Prostate gland (tissue), 2 donors: Measurements from ENCODE around the gene CIROP.

ENCODE experiments used
- CTCF ChIP-seq, 4 experiments: fragments of 200-600 bp in 2 of 4; fragments of 450-650 bp in 2 of 4; sonication (generic) in 2 of 4; IDR thresholded peaks; 1 replicate in 3 of 4; 2 replicates in 1 of 4; pipeline ENCODE4 v1.5.1; 2016 to 2019; ENCODE audit warnings: antibody characterized with exemption in 4 of 4, mild to moderate bottlenecking in 2 of 4, moderate library complexity in 2 of 4
- POLR2AphosphoS5 ChIP-seq: sonication (generic); formaldehyde crosslinking; IDR thresholded peaks from one replicate; pipeline ENCODE4 v1.6.1; 2017; ENCODE audit warnings: antibody characterized with exemption

DNA sequence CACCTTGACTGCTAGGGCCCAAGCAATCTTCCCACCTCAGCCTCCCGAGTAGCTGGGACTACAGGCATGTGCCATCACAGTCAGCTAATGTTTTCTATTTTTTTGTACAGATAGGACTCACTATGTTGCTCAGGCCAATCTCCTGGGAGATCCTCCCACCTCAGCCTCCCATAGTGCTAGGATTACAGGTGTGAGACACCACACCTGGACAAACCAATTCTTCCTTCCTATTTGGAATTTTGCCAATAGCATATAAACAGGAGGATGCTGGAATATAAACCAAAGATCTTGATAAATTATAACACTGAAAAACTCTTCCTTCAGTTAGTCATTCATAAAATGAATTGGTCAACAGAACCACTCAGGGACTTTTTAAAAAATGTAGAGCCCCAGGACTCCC is 18.2 kb downstream of the CIROP start:
- TF ChIP-seq CTCF (IDR thresholded peaks at IDR 0.05) (no peak), POLR2AphosphoS5 (no peak)
